ENCODE data around the gene POLG. TPM values are rescaled to one million over a fixed set of nuclear protein-coding genes. Genes with fewer than 3 reads are reported as not detected.

Gene POLG
- total RNA-seq, 1 experiment from 2014 or later: 83.5 TPM

- peaks cover 25% of the 10 kb centered on the region for H3K4me1 ChIP-seq (ENCODE audit: insufficient read depth, low read length)
- no peaks in the 10 kb centered on the region for H3F3A ChIP-seq (ENCODE audit: low read length, unreplicated experiment)
- H3K4me2 ChIP-seq (ENCODE audit: low read length): peak overlapping the region; percentile 44
- peak overlapping the region; percentile 18; the same call in 1 of the 2 replicates for H3K4me3 ChIP-seq (ENCODE audit: low read length)
- peaks cover 64% of the 10 kb centered on the region for H3K36me3 ChIP-seq (ENCODE audit: low read depth, low read length)
- ChIA-PET POLR2A (ENCODE audit: unreplicated experiment) (no interaction called here), CTCF (no interaction called here)
- H3K27ac ChIP-seq (ENCODE audit: low read length): no peak overlapping the region
- H3K9me3 ChIP-seq (ENCODE audit: low read length): no peaks in the 10 kb centered on the region
- no peaks in the 10 kb centered on the region for H3K9me2 ChIP-seq (replicated peaks; ENCODE audit: low read length)
- TF ChIP-seq CTCF (conservative IDR thresholded peaks at IDR 0.05; ENCODE audit: low read depth, low read length) (no peak), EZH2 (IDR thresholded peaks at IDR 0.05; ENCODE audit: low read length, unreplicated experiment) (no peak), EZH2phosphoT487 (IDR thresholded peaks at IDR 0.05; ENCODE audit: borderline replicate concordance, low read length) (no peak)
- DNase-seq: no peak
- H3K9ac ChIP-seq (ENCODE audit: low read length): no peak overlapping the region
- no peak for ATAC-seq
- peaks cover 58% of the 10 kb centered on the region for H3K79me2 ChIP-seq (ENCODE audit: low read length)
- intact Hi-C loops (cut with micrococcal nuclease): no loop called here
- no peak overlapping the region for H2AFZ ChIP-seq (ENCODE audit: low read length)
- no TSS peak for BruUV-seq (replicated peaks)
- no peaks in the 10 kb centered on the region for H3K27me3 ChIP-seq (ENCODE audit: low read length)
- H4K20me1 ChIP-seq (ENCODE audit: low read length): peaks cover 54% of the 10 kb centered on the region
Measured at GRCh38 chr15:89330881-89331595, 3.6 kb downstream of the POLG start.

GRCh38 chr15:89330119-89330518 is 4.5 kb downstream of the POLG start:
- TF ChIP-seq CTCF (conservative IDR thresholded peaks at IDR 0.05; ENCODE audit: low read depth, low read length) (no peak), EZH2 (IDR thresholded peaks at IDR 0.05; ENCODE audit: low read length, unreplicated experiment) (no peak), EZH2phosphoT487 (IDR thresholded peaks at IDR 0.05; ENCODE audit: borderline replicate concordance, low read length) (no peak)
- no peak overlapping the region for H3K27ac ChIP-seq (ENCODE audit: low read length)
- DNase-seq: no peak
- no peak overlapping the region for H3K4me3 ChIP-seq (ENCODE audit: low read length)
- H3K9me2 ChIP-seq (replicated peaks; ENCODE audit: low read length): no peaks in the 10 kb centered on the region
- no TSS peak for BruUV-seq (replicated peaks)
- ATAC-seq: no peak
- H3K9ac ChIP-seq (ENCODE audit: low read length): no peak overlapping the region
- H3K79me2 ChIP-seq (ENCODE audit: low read length): peaks cover 58% of the 10 kb centered on the region
- H3K4me2 ChIP-seq (ENCODE audit: low read length): no peak overlapping the region
- ChIA-PET CTCF (no interaction called here), POLR2A (ENCODE audit: unreplicated experiment) (no interaction called here)
- no peaks in the 10 kb centered on the region for H3K27me3 ChIP-seq (ENCODE audit: low read length)
- H3K4me1 ChIP-seq (ENCODE audit: insufficient read depth, low read length): peaks cover 21% of the 10 kb centered on the region; the same call in 1 of the 2 replicates
- H2AFZ ChIP-seq (ENCODE audit: low read length): no peak overlapping the region
- no peaks in the 10 kb centered on the region for H3F3A ChIP-seq (ENCODE audit: low read length, unreplicated experiment)
- intact Hi-C loops (cut with micrococcal nuclease): no loop called here
- H3K9me3 ChIP-seq (ENCODE audit: low read length): no peaks in the 10 kb centered on the region
- peaks cover 54% of the 10 kb centered on the region for H4K20me1 ChIP-seq (ENCODE audit: low read length)
- H3K36me3 ChIP-seq (ENCODE audit: low read depth, low read length): peaks cover 69% of the 10 kb centered on the region

- no peak for ATAC-seq
- Histone ChIP-seq H3K79me2 (ENCODE audit: low read length) (peaks cover 58% of the 10 kb centered on the region), H3K27ac (ENCODE audit: low read length) (no peak overlapping the region), H3F3A (ENCODE audit: low read length, unreplicated experiment) (no peaks in the 10 kb centered on the region), H3K4me2 (ENCODE audit: low read length) (no peak overlapping the region), H3K36me3 (ENCODE audit: low read depth, low read length) (peaks cover 69% of the 10 kb centered on the region), H3K4me1 (ENCODE audit: insufficient read depth, low read length) (peaks cover 21% of the 10 kb centered on the region; the same call in 1 of the 2 replicates), H3K9ac (ENCODE audit: low read length) (no peak overlapping the region), H3K9me3 (ENCODE audit: low read length) (no peaks in the 10 kb centered on the region), H3K9me2 (replicated peaks; ENCODE audit: low read length) (no peaks in the 10 kb centered on the region), H3K4me3 (ENCODE audit: low read length) (no peak overlapping the region), H2AFZ (ENCODE audit: low read length) (no peak overlapping the region), H4K20me1 (ENCODE audit: low read length) (peaks cover 54% of the 10 kb centered on the region), H3K27me3 (ENCODE audit: low read length) (no peaks in the 10 kb centered on the region)
- ChIA-PET POLR2A (ENCODE audit: unreplicated experiment) (no interaction called here), CTCF (no interaction called here)
- BruUV-seq (replicated peaks): no TSS peak
- DNase-seq: no peak
- TF ChIP-seq EZH2 (IDR thresholded peaks at IDR 0.05; ENCODE audit: low read length, unreplicated experiment) (no peak), CTCF (conservative IDR thresholded peaks at IDR 0.05; ENCODE audit: low read depth, low read length) (no peak), EZH2phosphoT487 (IDR thresholded peaks at IDR 0.05; ENCODE audit: borderline replicate concordance, low read length) (no peak)
- intact Hi-C loops (cut with micrococcal nuclease): no loop called here
Measured at GRCh38 chr15:89329329-89330084, 5.1 kb downstream of the POLG start.

Data from PC-3 (cell line).